ENCODE results near the gene MIEN1. TPM values are rescaled to one million over a fixed set of nuclear protein-coding genes. Genes with fewer than 3 reads are reported as not detected.

Gene MIEN1
- total and polyA plus RNA-seq, 2 donors (not counting 1 experiment from before 2014, with no cell fraction given): 41.1 to 63.2 TPM

GRCh38 chr17:39763051-39763820 is 32.9 kb upstream of the MIEN1 start:
- H3K9ac ChIP-seq (ENCODE audit: low read length): no peak overlapping the region
- H3K9me3 Mint-ChIP-seq (ENCODE audit: insufficient read depth): peaks cover under 1% of the 10 kb centered on the region
- no peaks in the 10 kb centered on the region for H3K27me3 Mint-ChIP-seq
- no peak for DNase-seq
- peak overlapping the region in 1 of 2 donors; percentile 27 for H3K27ac ChIP-seq (ENCODE audit: low read length in 2 of 2)
- intact Hi-C loops (cut with micrococcal nuclease): no loop called here
- peaks cover 7 to 69% of the 10 kb centered on the region in 2 experiments for H3K36me3 ChIP-seq (replicated peaks in 1 of 2; ENCODE audit: control extremely low read depth in 1 of 2, control insufficient read depth in 1 of 2, extremely low read depth in 1 of 2, insufficient read depth in 2 of 2, low read length in 1 of 2)
- no peak overlapping the region for H3K4me3 Mint-ChIP-seq
- H3K79me2 ChIP-seq (ENCODE audit: control insufficient read depth, insufficient read depth, low read length): peaks cover 97% of the 10 kb centered on the region
- CTCF ChIA-PET: interaction anchor here (0.7 to 1.7 kb wide), 6 partner anchors 17 to 142 kb away, joined by 3 to 6 read pairs (median 4); partner anchors contain the start of gene IKZF3
- no peaks in the 10 kb centered on the region for H3K27me3 ChIP-seq (replicated peaks in 1 of 4; ENCODE audit: control extremely low read depth in 1 of 4, control insufficient read depth in 3 of 4, insufficient read depth in 4 of 4, low read length in 3 of 4)
- POLR2A ChIA-PET: no interaction called here
- no peak for TF ChIP-seq CTCF (IDR thresholded peaks at IDR 0.05)
- TF ChIP-seq EZH2 (IDR thresholded peaks at IDR 0.05; ENCODE audit: borderline replicate concordance, insufficient read depth, low read depth, low read length, poor library complexity, severe bottlenecking): no peak
- 80% methylated on average over 1 of the region's 5 CpGs for WGBS (ENCODE audit: insufficient coverage)
- peaks cover 72% of the 10 kb centered on the region for H3K4me1 Mint-ChIP-seq
- H3K4me1 ChIP-seq (ENCODE audit: control insufficient read depth in 2 of 2, insufficient read depth in 2 of 2, low read length in 2 of 2): peaks cover 45 to 69% of the 10 kb centered on the region in 2 donors
- H2AFZ ChIP-seq (ENCODE audit: insufficient read depth, low read depth, low read length, poor library complexity, severe bottlenecking): no peak overlapping the region
- no peak overlapping the region for H3K4me2 ChIP-seq (replicated peaks; ENCODE audit: low read depth, low read length, poor library complexity, severe bottlenecking)
- H3K9me3 ChIP-seq (ENCODE audit: control extremely low read depth in 1 of 3, control insufficient read depth in 2 of 3, insufficient read depth in 1 of 3, low read length in 2 of 3): peaks cover 0 to 5% (median 0%) of the 10 kb centered on the region in 3 donors
- no peak overlapping the region for H3K4me3 ChIP-seq (ENCODE audit: control extremely low read depth in 1 of 5, extremely low read depth in 1 of 5, insufficient read depth in 1 of 5, low read depth in 2 of 5, low read length in 4 of 5)
- no peak for ATAC-seq (ENCODE audit: low read depth)
- H3K27ac Mint-ChIP-seq: peak overlapping the region; percentile 83
- no peaks in the 10 kb centered on the region for H4K20me1 ChIP-seq (ENCODE audit: control insufficient read depth, insufficient read depth, low read length, poor library complexity, severe bottlenecking)

GRCh38 chr17:39761861-39762496 is 31.6 kb upstream of the MIEN1 start:
- Histone ChIP-seq H3K4me3 (ENCODE audit: control extremely low read depth in 1 of 5, extremely low read depth in 1 of 5, insufficient read depth in 1 of 5, low read depth in 2 of 5, low read length in 4 of 5) (no peak overlapping the region), H3K27ac (ENCODE audit: low read length in 2 of 2) (peak overlapping the region in 1 of 2 donors; percentile 27), H3K27me3 (replicated peaks in 1 of 4; ENCODE audit: control extremely low read depth in 1 of 4, control insufficient read depth in 3 of 4, insufficient read depth in 4 of 4, low read length in 3 of 4) (no peaks in the 10 kb centered on the region), H3K9me3 (ENCODE audit: control extremely low read depth in 1 of 3, control insufficient read depth in 2 of 3, insufficient read depth in 1 of 3, low read length in 2 of 3) (peaks cover 0 to 5% (median 0%) of the 10 kb centered on the region in 3 donors), H2AFZ (ENCODE audit: insufficient read depth, low read depth, low read length, poor library complexity, severe bottlenecking) (no peak overlapping the region), H3K79me2 (ENCODE audit: control insufficient read depth, insufficient read depth, low read length) (peaks cover 84% of the 10 kb centered on the region), H3K9ac (ENCODE audit: low read length) (no peak overlapping the region), H4K20me1 (ENCODE audit: control insufficient read depth, insufficient read depth, low read length, poor library complexity, severe bottlenecking) (no peaks in the 10 kb centered on the region), H3K4me2 (replicated peaks; ENCODE audit: low read depth, low read length, poor library complexity, severe bottlenecking) (no peak overlapping the region), H3K4me1 (ENCODE audit: control insufficient read depth in 2 of 2, insufficient read depth in 2 of 2, low read length in 2 of 2) (peaks cover 48 to 73% of the 10 kb centered on the region in 2 donors), H3K36me3 (replicated peaks in 1 of 2; ENCODE audit: control extremely low read depth in 1 of 2, control insufficient read depth in 1 of 2, extremely low read depth in 1 of 2, insufficient read depth in 2 of 2, low read length in 1 of 2) (peaks cover 5 to 59% of the 10 kb centered on the region in 2 experiments)
- no peak for TF ChIP-seq CTCF (IDR thresholded peaks at IDR 0.05)
- no peak for TF ChIP-seq EZH2 (IDR thresholded peaks at IDR 0.05; ENCODE audit: borderline replicate concordance, insufficient read depth, low read depth, low read length, poor library complexity, severe bottlenecking)
- Mint-ChIP-seq H3K4me3 (no peak overlapping the region), H3K9me3 (ENCODE audit: insufficient read depth) (peaks cover 2% of the 10 kb centered on the region), H3K27ac (peak overlapping the region; percentile 81), H3K27me3 (no peaks in the 10 kb centered on the region), H3K4me1 (peaks cover 74% of the 10 kb centered on the region)
- CTCF ChIA-PET: no interaction called here
- 88% methylated on average over 7 of the region's 10 CpGs for WGBS (ENCODE audit: insufficient coverage)
- DNase-seq: no peak
- no peak for ATAC-seq (ENCODE audit: low read depth)
- intact Hi-C loops (cut with micrococcal nuclease): no loop called here
- POLR2A ChIA-PET: interaction anchor here (0.6 kb wide), 1 partner anchor 10 kb away, joined by 6 read pairs; no protein-coding TSS in a partner anchor
